Cerebellar nuclear complex (tissue), 1 donor: ENCODE data around the gene PDCD4.
A peak's percentile ranks its signal among the peaks of the same experiment; 100 is the strongest.

Experiments used
- DNase-seq, 2 experiments: peaks; one replicate each; lab custom pipeline; 2025; lab: John Stamatoyannopoulos, UW

The PDCD4 gene

GRCh38 chr10:110871298-110872084, at the start of gene PDCD4:
Gene PDCD4 (plus strand): TSS chr10:110871928. CDS start chr10:110876028, 4,100 bp downstream.
- peak; percentile 94 to 99 for DNase-seq

DNA sequence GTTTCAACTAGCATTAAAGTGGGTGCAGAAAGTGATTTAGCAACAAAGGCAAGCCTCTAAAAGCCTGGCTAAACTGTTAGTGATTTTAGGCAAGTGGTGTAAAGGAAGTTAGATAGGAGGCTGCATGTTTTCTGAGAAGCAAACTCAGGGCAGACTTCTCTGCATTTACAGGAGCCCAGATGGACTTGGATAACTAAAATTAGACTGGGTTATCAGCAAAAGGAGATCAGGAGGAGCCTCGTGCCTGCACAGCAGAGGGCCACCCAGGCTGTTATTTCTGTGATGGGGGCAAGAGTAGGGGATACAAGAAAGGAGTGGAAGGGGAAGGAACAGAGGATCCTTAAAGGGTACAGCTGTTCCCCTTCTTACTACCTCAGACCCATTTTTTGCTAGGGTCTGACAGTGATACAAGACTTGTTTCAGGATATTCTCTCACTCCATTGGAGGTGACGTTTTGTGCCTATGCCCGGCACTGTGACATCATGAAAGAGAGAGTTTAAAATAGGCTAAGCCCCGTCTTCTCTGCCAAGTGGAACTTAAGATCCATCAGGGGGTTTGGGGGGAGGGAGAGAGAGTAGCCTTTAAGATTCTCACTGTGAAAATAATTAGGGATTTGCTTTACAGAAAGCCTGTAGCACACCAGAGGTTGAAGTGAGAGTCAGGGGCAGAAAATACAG, 49.6 kb upstream of the PDCD4 start:
- peak in 1 of 2 experiments; percentile 42 for DNase-seq

GRCh38 chr10:110822712-110823311, 48.9 kb upstream of the PDCD4 start:
- DNase-seq = peak; percentile 71 to 74

DNA sequence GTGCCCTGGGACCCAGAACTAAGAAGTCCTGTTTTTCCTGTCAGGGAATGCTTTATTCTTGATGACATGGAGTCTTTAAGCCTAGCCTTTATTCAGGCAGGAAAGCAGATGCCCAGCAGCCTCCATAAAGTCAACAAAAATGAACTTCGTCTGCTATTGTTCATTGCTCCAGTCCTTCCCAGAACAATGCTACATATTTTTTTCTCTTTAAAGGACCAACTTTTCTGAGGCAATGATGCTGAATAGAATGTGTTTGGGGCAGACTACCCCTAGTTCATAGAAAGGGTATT, 47.6 kb upstream of the PDCD4 start:
- DNase-seq = no peak

DNA sequence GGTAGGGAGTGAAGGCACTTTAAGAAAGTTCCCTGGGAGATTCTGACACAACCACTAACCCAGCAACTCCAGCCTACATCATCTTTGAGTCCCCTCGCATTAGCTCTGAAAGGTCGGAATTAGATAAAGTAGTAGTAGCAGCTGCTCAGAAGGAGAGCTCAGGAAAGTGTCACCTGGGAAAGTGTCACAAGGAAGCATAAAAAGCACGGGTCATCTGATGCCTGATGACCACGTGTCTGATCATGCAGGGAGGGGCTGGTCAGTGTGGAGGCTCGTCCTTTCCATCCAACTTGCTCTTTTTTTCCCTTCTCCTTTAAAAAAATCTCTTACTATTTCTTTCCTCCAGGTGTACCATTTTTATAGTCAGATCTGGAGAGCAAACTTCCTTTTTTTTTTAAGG, 47.1 kb upstream of the PDCD4 start:
- no peak for DNase-seq

DNA sequence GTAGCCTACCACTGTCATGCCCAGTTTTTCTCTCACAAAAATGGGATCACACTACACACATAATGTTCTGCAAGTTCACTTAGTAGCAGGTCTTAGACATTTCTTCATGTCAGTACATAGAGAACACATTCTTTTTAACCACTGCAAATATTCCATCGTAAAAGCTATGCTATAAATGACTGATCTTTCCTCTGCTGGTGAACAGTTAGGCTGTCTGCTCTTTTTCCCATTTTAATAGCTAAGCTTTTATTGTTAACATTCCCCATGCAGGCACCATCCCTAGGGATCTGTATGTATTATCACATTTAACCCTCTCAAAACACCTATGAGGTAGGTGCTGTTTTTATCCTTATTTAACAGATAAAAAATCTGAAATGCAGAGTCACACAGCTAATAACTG, 46.2 kb upstream of the PDCD4 start:
- no peak for DNase-seq

DNA sequence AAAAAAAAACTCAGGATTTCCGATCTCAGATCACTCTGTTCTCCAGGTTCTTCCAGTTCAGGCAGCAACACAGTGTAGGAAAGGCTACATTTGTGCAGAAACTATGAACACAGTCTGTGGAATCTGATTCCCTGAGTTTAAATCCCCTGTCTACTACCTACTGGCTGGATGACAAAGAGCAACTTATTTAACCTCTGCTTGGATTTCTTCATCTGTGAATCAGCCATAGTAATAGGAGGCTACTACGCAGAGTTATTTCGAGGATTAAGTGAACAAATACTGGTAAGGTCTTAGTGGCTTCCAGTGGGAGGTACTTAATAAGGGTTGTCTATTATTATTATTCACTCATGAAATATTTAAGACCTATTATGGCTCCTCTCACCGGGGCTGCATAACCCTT, 44.3 kb upstream of the PDCD4 start:
- DNase-seq = no peak

DNA sequence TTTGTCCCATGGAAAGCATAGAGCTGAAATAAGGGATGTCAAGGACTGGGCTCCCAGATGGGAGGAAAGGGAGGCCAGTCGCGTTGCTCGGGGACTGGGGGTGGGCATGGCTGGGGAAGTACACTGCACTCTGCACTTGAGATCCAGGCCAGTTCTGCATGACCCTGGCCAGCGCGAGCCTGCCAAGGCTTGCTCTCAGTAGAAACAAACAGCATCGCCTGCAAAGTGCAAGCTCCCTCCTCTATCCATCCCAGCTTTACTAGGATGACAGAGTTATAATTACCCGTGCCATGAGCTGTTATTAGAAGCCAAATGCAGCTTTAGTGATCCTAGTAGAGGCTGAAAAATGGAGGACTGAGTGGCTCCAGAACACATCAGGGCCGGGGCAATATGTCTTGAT, 43.9 kb upstream of the PDCD4 start:
- no peak for DNase-seq

DNA sequence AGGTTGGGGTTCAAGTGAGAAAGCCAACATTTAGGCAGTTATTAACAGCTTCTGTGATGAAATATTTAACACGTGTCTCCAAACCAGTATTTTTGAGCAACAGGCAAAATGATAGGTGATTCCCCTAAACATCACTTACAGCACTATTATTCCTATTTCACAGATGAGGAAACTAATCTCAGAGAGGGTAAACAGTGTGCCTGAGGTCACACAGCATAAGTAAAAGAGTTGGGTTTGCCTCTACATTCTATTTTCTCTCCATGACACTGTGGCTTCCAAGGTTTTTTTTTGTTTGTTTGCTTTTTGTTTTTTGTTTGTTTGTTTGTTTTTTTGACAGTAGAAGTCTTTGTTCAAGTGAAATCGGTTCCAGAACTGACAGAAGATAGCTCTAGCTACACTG, 43.2 kb upstream of the PDCD4 start:
- DNase-seq = no peak

GRCh38 chr10:110829721-110830410, 41.9 kb upstream of the PDCD4 start:
- no peak for DNase-seq

DNA sequence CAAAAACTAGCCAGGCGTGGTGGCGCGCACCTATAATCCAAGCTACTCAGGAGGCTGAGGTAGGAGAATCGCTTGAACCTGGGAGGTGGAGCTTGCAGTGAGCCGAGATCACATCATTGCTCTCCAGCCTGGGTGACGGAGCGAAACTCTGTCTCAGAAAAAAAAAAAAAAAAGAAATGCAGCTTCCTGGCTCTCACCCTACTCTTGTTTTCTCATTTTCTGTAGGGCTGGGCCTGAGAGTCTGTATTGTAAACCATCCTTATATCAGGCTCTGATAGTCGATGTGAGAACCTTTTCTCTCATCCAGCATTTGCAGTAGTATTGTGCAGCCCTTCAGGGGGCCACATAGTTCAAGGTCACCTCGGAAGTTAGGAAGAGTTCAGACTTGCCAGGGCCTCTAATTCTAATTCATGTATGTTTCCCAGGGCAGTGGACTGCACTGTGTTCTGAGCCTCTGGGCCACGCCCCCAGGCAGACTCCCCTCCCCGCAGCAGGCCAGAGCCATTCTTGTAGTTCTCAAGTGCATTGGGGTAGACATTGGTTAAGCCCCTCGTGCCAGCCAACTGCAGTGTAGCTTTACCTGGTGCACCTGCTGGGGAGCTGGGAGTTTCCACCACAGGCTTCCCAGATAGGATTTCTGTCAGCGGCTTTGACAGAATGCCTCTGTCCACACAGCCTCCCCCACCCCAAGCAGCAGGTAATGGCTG, 38.3 kb upstream of the PDCD4 start:
- DNase-seq = no peak

- no peak for DNase-seq
Observed at GRCh38 chr10:110833941-110834628, 37.6 kb upstream of the PDCD4 start.

- DNase-seq = no peak
Observed at GRCh38 chr10:110834629-110835301, 37.0 kb upstream of the PDCD4 start.

DNA sequence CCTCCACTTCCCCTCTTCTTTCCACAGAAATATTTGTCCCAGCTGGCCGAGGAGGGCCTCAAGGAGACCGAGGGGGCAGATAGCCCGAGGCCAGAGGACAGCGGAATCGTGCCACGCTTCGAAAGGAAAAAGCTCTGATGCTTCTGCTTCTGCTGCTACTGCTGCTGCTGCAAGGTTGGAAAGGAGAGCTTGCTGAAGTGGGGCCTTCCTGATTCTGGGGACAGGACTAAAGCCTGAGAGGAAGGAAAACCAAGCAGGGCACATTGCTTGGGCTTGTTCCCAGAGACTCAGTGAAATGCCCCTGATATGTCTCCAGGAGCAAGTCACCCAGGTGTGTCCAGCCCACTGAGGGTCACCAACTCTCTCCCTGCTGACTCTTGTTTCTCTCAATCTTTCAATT, 35.9 kb upstream of the PDCD4 start:
- no peak for DNase-seq

GRCh38 chr10:110836706-110837105, 35.0 kb upstream of the PDCD4 start:
- DNase-seq = no peak

- no peak for DNase-seq
Observed at GRCh38 chr10:110837418-110838171, 34.1 kb upstream of the PDCD4 start.

GRCh38 chr10:110840225-110840922, 31.4 kb upstream of the PDCD4 start:
- no peak for DNase-seq

GRCh38 chr10:110840923-110841428, 30.8 kb upstream of the PDCD4 start:
- DNase-seq = no peak

DNA sequence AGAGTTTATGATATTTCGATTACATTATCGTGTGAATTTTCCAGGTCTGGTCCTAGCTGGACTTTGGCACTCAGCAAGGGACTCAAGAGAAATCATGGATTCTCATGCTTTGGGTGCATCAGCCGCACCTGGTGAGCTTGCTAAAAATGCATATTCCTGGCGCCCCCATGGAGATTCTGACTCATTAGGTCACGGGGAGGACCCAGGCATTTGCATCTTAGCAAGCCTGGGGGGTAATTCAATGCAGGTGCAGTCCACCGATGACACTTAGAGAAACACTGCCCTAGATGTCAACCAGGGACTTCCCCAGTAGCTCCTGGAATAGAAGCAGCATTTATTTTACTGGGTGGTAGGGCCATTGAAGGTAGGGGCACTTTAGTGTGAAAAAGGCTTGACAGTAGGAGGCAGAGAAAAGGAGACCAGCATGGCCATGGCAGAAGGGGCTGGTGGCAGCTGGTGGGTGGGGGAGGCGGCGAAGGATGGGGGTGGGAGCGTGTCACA, 29.9 kb upstream of the PDCD4 start:
- DNase-seq = no peak
